Tibial artery (tissue), 4 donors: Measurements from ENCODE around the gene ANKRD11.
"Not testable (repeated sequence)": the region's sequence is repeated elsewhere in the genome, so short reads cannot be mapped to it uniquely, and the experiment has no call there.

Experiments used
- DNase-seq, 2 donors: peaks; one replicate each; pipeline ENCODE4 v3.0.0-alpha.2; 2019
- H3K27ac ChIP-seq, 2 donors: fragments of 200-600 bp; sonication (generic) in 1 of 2; 1 replicate in 1 of 2; 2 replicates in 1 of 2; pipeline ENCODE4 v1.5.1; 2018 to 2019; ENCODE audit warnings: mild to moderate bottlenecking in 1 of 2
- H3K27me3 ChIP-seq, 2 donors: fragments of 200-600 bp; sonication (generic) in 1 of 2; one replicate each; pipeline versions ENCODE4 v1.5.1 to v1.6.0; 2016 to 2019
- H3K36me3 ChIP-seq, 3 donors: fragments of 200-600 bp; sonication (generic) in 2 of 3; one replicate each; pipeline ENCODE4 v1.5.1; 2016 to 2019; ENCODE audit warnings: mild to moderate bottlenecking in 2 of 3
- H3K4me1 ChIP-seq, 4 donors: fragments of 200-600 bp; sonication (generic) in 2 of 4; 1 replicate in 3 of 4; 2 replicates in 1 of 4; pipeline ENCODE4 v1.5.1; 2016 to 2019
- H3K4me3 ChIP-seq, 2 donors: fragments of 200-600 bp; sonication (generic) in 1 of 2; 1 replicate in 1 of 2; 2 replicates in 1 of 2; pipeline ENCODE4 v1.5.1; 2018 to 2019; ENCODE audit warnings: mild to moderate bottlenecking in 2 of 2
- H3K9me3 ChIP-seq, 3 donors: fragments of 200-600 bp; sonication (generic) in 1 of 3; one replicate each; pipeline ENCODE4 v1.5.1; 2016 to 2019
- intact Hi-C: fragments of 100-400 bp; cut with DNase I; formaldehyde crosslinking; loops from one replicate; pipeline ENCODE4 v1.15.0; 2023; ENCODE audit warnings: low total_unique reads
- TF ChIP-seq, protein P1 (sequence below), 2 experiments: fragments of 200-600 bp in 1 of 2; fragments of 450-650 bp in 1 of 2; IDR thresholded peaks; one replicate each; pipeline ENCODE4 v1.5.1; 2017 to 2019; ENCODE audit warnings: antibody characterized with exemption in 2 of 2, mild to moderate bottlenecking in 1 of 2, moderate library complexity in 1 of 2

ANKRD11 gene

GRCh38 chr16:89331371-89332109 lies 158.8 kb downstream of the ANKRD11 start:
- Histone ChIP-seq H3K27ac (no peak overlapping the region), H3K4me1 (peaks cover 8 to 61% (median 46%) of the 10 kb centered on the region in 4 donors)
- intact Hi-C loops = loop anchor here (10.0 kb wide), 2 partner anchors 173 to 303 kb away; partner anchors contain the start of gene SPG7

DNA sequence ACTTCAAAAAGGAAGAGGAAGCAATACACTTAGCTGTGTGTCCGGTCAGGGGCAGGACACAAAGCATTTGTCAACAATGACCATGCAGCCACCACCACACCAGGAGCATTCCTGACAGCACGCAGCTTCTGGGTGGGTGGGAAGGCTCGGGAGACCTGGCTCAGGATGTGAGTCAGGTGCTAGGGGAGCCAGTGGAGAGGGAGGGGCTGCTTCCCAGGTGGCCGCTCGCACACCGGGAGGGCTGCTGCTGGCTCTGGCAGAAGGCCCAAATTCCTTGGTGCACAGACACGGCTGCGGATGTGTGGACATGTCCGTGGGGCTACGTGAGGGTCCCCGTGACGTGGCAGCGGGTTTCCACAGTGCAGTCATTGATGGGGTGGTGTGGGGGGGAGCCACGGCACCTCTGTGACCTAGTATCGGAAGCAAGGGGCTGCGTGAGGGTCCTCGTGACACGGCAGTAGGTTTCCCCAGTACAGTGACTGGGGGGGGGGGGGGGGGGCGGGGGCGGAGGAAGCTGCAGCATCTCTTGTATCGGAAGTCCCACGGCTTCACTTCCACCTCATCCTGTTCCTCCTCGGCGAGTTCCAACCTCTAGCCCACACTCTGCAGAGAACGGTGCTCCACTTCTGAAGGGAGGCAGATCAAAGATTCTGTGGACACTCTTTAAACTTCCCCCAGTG lies 160.0 kb downstream of the ANKRD11 start:
- Histone ChIP-seq H3K4me3 (no peak overlapping the region), H3K4me1 (peaks cover 5 to 66% (median 49%) of the 10 kb centered on the region in 4 donors), H3K9me3 (no peaks in the 10 kb centered on the region), H3K27ac (no peak overlapping the region), H3K36me3 (no peaks in the 10 kb centered on the region), H3K27me3 (no peaks in the 10 kb centered on the region)
- DNase-seq = no peak
- intact Hi-C loops = loop anchor here (10.0 kb wide), 2 partner anchors 174 to 304 kb away; partner anchors contain the start of gene SPG7
- TF ChIP-seq, protein P1, sequence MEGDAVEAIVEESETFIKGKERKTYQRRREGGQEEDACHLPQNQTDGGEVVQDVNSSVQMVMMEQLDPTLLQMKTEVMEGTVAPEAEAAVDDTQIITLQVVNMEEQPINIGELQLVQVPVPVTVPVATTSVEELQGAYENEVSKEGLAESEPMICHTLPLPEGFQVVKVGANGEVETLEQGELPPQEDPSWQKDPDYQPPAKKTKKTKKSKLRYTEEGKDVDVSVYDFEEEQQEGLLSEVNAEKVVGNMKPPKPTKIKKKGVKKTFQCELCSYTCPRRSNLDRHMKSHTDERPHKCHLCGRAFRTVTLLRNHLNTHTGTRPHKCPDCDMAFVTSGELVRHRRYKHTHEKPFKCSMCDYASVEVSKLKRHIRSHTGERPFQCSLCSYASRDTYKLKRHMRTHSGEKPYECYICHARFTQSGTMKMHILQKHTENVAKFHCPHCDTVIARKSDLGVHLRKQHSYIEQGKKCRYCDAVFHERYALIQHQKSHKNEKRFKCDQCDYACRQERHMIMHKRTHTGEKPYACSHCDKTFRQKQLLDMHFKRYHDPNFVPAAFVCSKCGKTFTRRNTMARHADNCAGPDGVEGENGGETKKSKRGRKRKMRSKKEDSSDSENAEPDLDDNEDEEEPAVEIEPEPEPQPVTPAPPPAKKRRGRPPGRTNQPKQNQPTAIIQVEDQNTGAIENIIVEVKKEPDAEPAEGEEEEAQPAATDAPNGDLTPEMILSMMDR (IDR thresholded peaks at IDR 0.05) = no peak

More at GRCh38 chr16:89331371-89332109, 158.8 kb downstream of the ANKRD11 start:
- H3K27me3 ChIP-seq = no peaks in the 10 kb centered on the region
- no peak overlapping the region for H3K4me3 ChIP-seq
- H3K36me3 ChIP-seq = no peaks in the 10 kb centered on the region
- TF ChIP-seq, protein P1 (IDR thresholded peaks at IDR 0.05) = no peak
- H3K9me3 ChIP-seq = no peaks in the 10 kb centered on the region
- DNase-seq = no peak

DNA sequence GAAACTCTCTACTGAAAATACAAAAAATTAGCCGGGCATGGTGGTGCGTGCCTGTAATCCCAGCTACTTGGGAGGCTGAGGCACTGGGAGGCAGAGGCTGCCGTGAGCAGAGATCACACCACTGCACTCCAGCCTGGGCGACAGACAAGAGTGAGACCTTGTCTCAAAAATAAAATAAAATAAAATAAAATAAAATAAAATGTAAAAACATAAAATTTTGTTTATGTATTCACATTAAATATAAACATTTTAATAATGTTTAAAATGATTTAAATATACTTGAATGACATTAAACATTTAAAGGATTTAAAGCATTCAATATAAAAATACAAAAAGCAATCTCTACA lies 160.6 kb downstream of the ANKRD11 start:
- H3K27ac ChIP-seq = not testable (repeated sequence)
- H3K4me1 ChIP-seq = peaks cover 5 to 66% (median 48%) of the 10 kb centered on the region in 4 donors

DNA sequence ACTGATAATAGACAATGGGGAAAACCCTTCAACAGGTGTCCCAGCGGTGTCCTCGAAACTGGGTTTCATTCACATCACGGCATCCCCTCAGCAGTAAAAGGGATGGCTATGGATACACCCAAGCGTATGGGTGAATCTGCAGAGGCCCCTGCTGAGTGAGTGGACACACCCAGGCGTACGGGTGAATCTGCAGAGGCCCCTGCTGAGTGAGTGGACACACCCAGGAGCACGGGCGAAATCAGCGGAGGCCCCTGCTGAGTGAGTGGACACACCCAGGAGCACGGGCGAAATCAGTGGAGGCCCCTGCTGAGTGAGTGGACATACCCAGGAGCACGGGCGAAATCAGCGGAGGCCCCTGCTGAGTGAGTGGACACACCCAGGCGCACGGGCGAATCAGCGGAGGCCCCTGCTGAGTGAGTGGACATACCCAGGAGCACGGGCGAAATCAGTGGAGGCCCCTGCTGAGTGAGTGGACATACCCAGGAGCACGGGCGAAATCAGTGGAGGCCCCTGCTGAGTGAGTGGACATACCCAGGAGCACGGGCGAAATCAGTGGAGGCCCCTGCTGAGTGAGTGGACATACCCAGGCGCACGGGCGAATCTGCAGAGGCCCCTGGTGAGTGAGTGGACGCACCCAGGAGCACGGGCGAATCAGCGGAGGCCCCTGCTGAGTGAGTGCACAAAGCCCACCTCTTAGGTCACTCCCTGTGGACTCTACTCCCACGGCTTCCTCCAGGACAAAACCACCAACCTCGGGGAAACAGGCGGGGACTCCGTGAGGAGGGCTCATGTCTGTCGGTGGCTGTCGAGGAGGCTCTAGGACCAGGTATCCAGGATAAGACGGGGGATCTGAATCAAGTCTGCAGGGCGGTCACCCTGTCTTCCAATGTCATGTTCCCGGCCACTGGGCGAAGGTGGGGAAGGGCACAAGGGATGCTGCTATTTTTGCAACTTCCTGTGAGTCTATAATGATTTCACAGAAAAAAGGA lies 161.7 kb downstream of the ANKRD11 start:
- DNase-seq = peak in 1 of 2 donors; percentile 50
- H3K27me3 ChIP-seq, H3K4me3 ChIP-seq, H3K27ac ChIP-seq, H3K36me3 ChIP-seq, intact Hi-C loops, H3K9me3 ChIP-seq: not testable (repeated sequence)
- H3K4me1 ChIP-seq = peaks cover 5 to 61% (median 41%) of the 10 kb centered on the region in 4 donors

More for the DNA sequence above, 160.6 kb downstream of the ANKRD11 start:
- H3K36me3 ChIP-seq, DNase-seq, H3K27me3 ChIP-seq, H3K4me3 ChIP-seq, H3K9me3 ChIP-seq: not testable (repeated sequence)
- intact Hi-C loops = loop anchor here (10.0 kb wide), 2 partner anchors 175 to 305 kb away; partner anchors contain the start of gene SPG7

DNA sequence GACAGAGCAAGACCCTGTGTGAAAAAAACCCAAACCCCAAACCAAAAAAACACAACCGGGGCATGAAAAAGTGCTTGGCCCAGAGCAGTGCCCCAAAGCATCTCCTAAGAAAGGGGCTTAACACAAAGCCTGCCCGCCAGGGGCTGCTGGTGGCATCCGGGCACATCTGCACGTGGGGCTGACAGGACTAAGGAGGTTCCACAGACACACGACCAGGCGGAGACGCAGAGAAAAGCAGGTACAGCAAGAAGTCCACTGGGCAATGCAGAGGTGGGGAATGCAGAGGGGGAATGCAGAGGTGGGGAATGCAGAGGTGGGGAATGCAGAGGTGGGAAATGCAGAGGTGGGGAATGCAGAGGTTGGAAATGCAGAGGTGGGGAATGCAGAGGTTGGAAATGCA lies 163.6 kb downstream of the ANKRD11 start:
- Histone ChIP-seq H3K36me3 (no peaks in the 10 kb centered on the region), H3K4me1 (peaks cover 5 to 61% (median 41%) of the 10 kb centered on the region in 4 donors), H3K4me3 (no peak overlapping the region), H3K27me3 (no peaks in the 10 kb centered on the region), H3K9me3 (no peaks in the 10 kb centered on the region), H3K27ac (peak overlapping the region; percentile 10 to 68)
- intact Hi-C loops = no loop called here
- TF ChIP-seq, protein P1 (IDR thresholded peaks at IDR 0.05) = no peak
- peak in 1 of 2 donors; percentile 54 for DNase-seq

DNA sequence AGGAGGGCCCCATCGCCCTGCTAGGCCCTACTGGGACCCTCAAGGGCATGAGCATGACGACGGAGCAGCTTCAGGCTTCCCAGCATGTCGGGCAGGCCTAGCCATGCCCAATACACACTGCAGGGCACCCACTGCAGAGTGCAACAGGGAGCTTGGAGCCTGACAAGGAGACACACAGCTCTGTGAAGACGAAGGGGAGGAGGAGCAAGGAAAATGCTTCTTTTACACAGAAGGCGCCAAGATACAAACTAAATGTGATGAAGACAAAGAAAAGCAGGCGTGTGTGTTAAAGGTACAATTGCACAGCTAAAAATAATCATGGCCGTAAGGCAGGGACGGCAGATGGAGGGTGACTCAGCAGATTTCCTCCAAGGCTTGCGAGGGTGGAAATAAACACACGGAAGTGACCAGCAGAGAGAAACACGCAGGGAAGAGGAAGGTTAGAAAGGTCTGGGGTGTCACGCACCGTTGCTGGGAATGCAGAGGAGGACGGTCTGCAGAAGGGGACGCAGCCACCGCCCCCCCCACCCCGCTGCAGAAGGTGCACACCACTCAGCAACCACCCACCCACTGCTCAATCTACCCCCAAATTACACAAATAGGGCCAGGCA lies 164.4 kb downstream of the ANKRD11 start:
- no peaks in the 10 kb centered on the region for H3K36me3 ChIP-seq
- H3K4me3 ChIP-seq = peak overlapping the region in 1 of 2 donors; percentile 25
- H3K9me3 ChIP-seq = no peaks in the 10 kb centered on the region
- peak; percentile 50 to 80 for DNase-seq
- no peaks in the 10 kb centered on the region for H3K27me3 ChIP-seq
- intact Hi-C loops = no loop called here
- TF ChIP-seq, protein P1 (IDR thresholded peaks at IDR 0.05) = no peak
- H3K4me1 ChIP-seq = peaks cover 5 to 68% (median 44%) of the 10 kb centered on the region in 4 donors
- H3K27ac ChIP-seq = peak overlapping the region; percentile 10 to 68
